GM12891 (cell line): ENCODE measurements around the gene VSTM2L.

Source experiments
- DNase-seq: peaks from one replicate; pipeline ENCODE4 v3.0.0; 2011; ENCODE audit warnings: low spot score; ENCODE audit not compliant: insufficient read length
- FAIRE-seq: peaks from 2 replicates; lab custom pipeline; 2011; peaks lifted over from hg19 to GRCh38; lab: Jason Lieb, UNC
- PAX5 ChIP-seq: IDR thresholded peaks from 2 replicates; pipeline ENCODE4 v1.6.1; 2011; ENCODE audit warnings: low read length, moderate library complexity, mild to moderate bottlenecking; ENCODE audit not compliant: insufficient read depth, severe bottlenecking
- POLR2A ChIP-seq: IDR thresholded peaks from 2 replicates; pipeline ENCODE4 v1.6.1; 2011; ENCODE audit warnings: low read depth, low read length, control low read depth
- POLR2AphosphoS5 ChIP-seq: IDR thresholded peaks from 2 replicates; pipeline ENCODE4 v1.6.1; 2011; ENCODE audit warnings: low read depth, low read length, control low read depth
- POU2F2 ChIP-seq: IDR thresholded peaks from 2 replicates; pipeline ENCODE4 v1.6.1; 2011; ENCODE audit warnings: low read depth, mild to moderate bottlenecking, control low read depth, low read length, moderate library complexity
- SPI1 ChIP-seq: IDR thresholded peaks from 2 replicates; pipeline ENCODE4 v1.6.1; 2011; ENCODE audit warnings: low read depth, low read length, control low read depth
- TAF1 ChIP-seq: IDR thresholded peaks from 2 replicates; pipeline ENCODE4 v1.6.1; 2011; ENCODE audit warnings: low read depth, low read length, control low read depth

Gene VSTM2L

GRCh38 chr20:37878835-37879599, 23.9 kb upstream of the VSTM2L start:
- TF ChIP-seq SPI1 (no peak), POLR2AphosphoS5 (no peak), TAF1 (no peak), PAX5 (no peak), POLR2A (no peak)
- DNase-seq, result no peak
- no peak for FAIRE-seq

- no peak for TF ChIP-seq POLR2AphosphoS5
- TF ChIP-seq SPI1, result no peak
- TF ChIP-seq TAF1, result no peak
- no peak for TF ChIP-seq POLR2A
- TF ChIP-seq POU2F2, result no peak
- no peak for TF ChIP-seq PAX5
- DNase-seq, result no peak
- no peak for FAIRE-seq
Observed at GRCh38 chr20:37879843-37880242, 23.1 kb upstream of the VSTM2L start.

- TF ChIP-seq POU2F2, result no peak
- no peak for FAIRE-seq
- DNase-seq, result no peak
Observed at GRCh38 chr20:37880726-37881591, 22.0 kb upstream of the VSTM2L start.

- no peak for DNase-seq
- TF ChIP-seq POLR2AphosphoS5 (no peak), SPI1 (no peak), POU2F2 (no peak)
- FAIRE-seq, result no peak
Observed at GRCh38 chr20:37881601-37882343, 21.2 kb upstream of the VSTM2L start.

GRCh38 chr20:37882961-37883712, 19.8 kb upstream of the VSTM2L start:
- DNase-seq (no peak), FAIRE-seq (no peak)
- TF ChIP-seq PAX5 (no peak), SPI1 (no peak), POLR2A (no peak), TAF1 (no peak), POLR2AphosphoS5 (no peak), POU2F2 (no peak)

GRCh38 chr20:37885042-37885441, 17.9 kb upstream of the VSTM2L start:
- DNase-seq, result no peak
- FAIRE-seq, result no peak
- no peak for TF ChIP-seq POLR2AphosphoS5
- TF ChIP-seq PAX5, result no peak
- TF ChIP-seq POLR2A, result no peak
- TF ChIP-seq TAF1, result no peak
- no peak for TF ChIP-seq SPI1
- no peak for TF ChIP-seq POU2F2

GRCh38 chr20:37885593-37886503, 17.1 kb upstream of the VSTM2L start:
- DNase-seq (no peak), FAIRE-seq (no peak)
- TF ChIP-seq TAF1 (no peak), POU2F2 (no peak), POLR2AphosphoS5 (no peak), PAX5 (no peak), SPI1 (no peak), POLR2A (no peak)

- FAIRE-seq, result no peak
- TF ChIP-seq SPI1 (no peak), POLR2A (no peak), PAX5 (no peak), TAF1 (no peak), POU2F2 (no peak), POLR2AphosphoS5 (no peak)
- no peak for DNase-seq
Observed at GRCh38 chr20:37886851-37887297, 16.1 kb upstream of the VSTM2L start.
